ENCODE measurements around the gene TPK1.
"Not testable (repeated sequence)": the region's sequence is repeated elsewhere in the genome, so short reads cannot be mapped to it uniquely, and the experiment has no call there.

The TPK1 gene

GRCh38 chr7:144473908-144474307, 361.9 kb downstream of the TPK1 start:
- no peak for DNase-seq

GRCh38 chr7:144470078-144470477, 365.8 kb downstream of the TPK1 start:
- no peak for DNase-seq

- DNase-seq = no peak
Measured at GRCh38 chr7:144468990-144469732, 366.7 kb downstream of the TPK1 start.

- no peak for DNase-seq
Measured at GRCh38 chr7:144459635-144460034, 376.2 kb downstream of the TPK1 start.

GRCh38 chr7:144455040-144455404, 380.8 kb downstream of the TPK1 start:
- no peak for DNase-seq

GRCh38 chr7:144454256-144455039, 381.4 kb downstream of the TPK1 start:
- no peak for DNase-seq

- no peak for DNase-seq
Measured at GRCh38 chr7:144452064-144452463, 383.8 kb downstream of the TPK1 start.

GRCh38 chr7:144445590-144445989, 390.3 kb downstream of the TPK1 start:
- no peak for DNase-seq

GRCh38 chr7:144439717-144440205, 396.1 kb downstream of the TPK1 start:
- no peak for DNase-seq

GRCh38 chr7:144438759-144439158, 397.1 kb downstream of the TPK1 start:
- no peak for DNase-seq

- peak; percentile 18 for DNase-seq
Measured at GRCh38 chr7:144437370-144438191, 398.3 kb downstream of the TPK1 start.

- DNase-seq = no peak
Measured at GRCh38 chr7:144436500-144436899, 399.4 kb downstream of the TPK1 start.

- no peak for DNase-seq
Measured at GRCh38 chr7:144428431-144428830, 407.4 kb downstream of the TPK1 start.

- not testable (repeated sequence) for DNase-seq
Measured at GRCh38 chr7:144427539-144427938, 408.3 kb downstream of the TPK1 start.

- DNase-seq = not testable (repeated sequence)
Measured at GRCh38 chr7:144418931-144419330, 416.9 kb downstream of the TPK1 start.

- DNase-seq = no peak
Measured at GRCh38 chr7:144416341-144416740, 419.5 kb downstream of the TPK1 start.

- DNase-seq = no peak
Measured at GRCh38 chr7:144415858-144416257, 420.0 kb downstream of the TPK1 start.

- DNase-seq = no peak
Measured at GRCh38 chr7:144414815-144415214, 421.0 kb downstream of the TPK1 start.

GRCh38 chr7:144410441-144410840, 425.4 kb downstream of the TPK1 start:
- no peak for DNase-seq

- no peak for DNase-seq
Measured at GRCh38 chr7:144408121-144408520, 427.7 kb downstream of the TPK1 start.

- no peak for DNase-seq
Measured at GRCh38 chr7:144407266-144407931, 428.5 kb downstream of the TPK1 start.

GRCh38 chr7:144404946-144405345, 430.9 kb downstream of the TPK1 start:
- no peak for DNase-seq
